Measurements from ENCODE around the gene LRRC30. TPM values are rescaled to one million over a fixed set of nuclear protein-coding genes. Genes with fewer than 3 reads are reported as not detected.

Gene LRRC30
- total RNA-seq, 2 experiments from 2014 or later: not detected

DNA sequence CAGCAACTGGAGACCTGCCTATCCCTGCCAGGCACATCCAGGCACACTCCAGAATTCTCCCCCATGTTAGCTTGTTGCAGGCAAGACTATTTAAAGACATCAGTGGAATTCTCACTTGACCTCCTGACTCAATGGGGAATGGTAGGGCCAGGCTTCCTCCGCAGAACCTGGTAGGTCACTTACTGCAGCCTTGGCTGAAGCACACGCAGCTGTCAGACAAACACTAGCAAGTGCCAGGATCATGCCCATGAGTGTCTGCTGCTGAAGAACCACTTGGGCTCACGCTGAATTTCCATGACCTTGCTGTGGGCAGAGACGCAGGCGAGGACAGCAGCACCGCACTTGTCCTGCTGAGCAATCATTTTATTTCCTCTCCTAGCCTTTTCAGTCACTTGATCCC lies 3.2 kb downstream of the LRRC30 start:
- no peak overlapping the region for H3K27ac ChIP-seq (ENCODE audit: low read depth, low read length, poor library complexity, severe bottlenecking)
- BruUV-seq (replicated peaks): no TSS peak
- H2AFZ ChIP-seq (ENCODE audit: low read length): no peak overlapping the region
- no peaks in the 10 kb centered on the region for H3K9me2 ChIP-seq (ENCODE audit: insufficient read depth, low read length)
- H3K36me3 ChIP-seq (ENCODE audit: insufficient read depth, low read length): no peaks in the 10 kb centered on the region
- H3K4me1 ChIP-seq (ENCODE audit: insufficient read depth, low read length, poor library complexity, severe bottlenecking): no peaks in the 10 kb centered on the region
- no peak for TF ChIP-seq EZH2phosphoT487 (IDR thresholded peaks at IDR 0.05; ENCODE audit: borderline replicate concordance, low read depth, low read length)
- TF ChIP-seq, protein P1, sequence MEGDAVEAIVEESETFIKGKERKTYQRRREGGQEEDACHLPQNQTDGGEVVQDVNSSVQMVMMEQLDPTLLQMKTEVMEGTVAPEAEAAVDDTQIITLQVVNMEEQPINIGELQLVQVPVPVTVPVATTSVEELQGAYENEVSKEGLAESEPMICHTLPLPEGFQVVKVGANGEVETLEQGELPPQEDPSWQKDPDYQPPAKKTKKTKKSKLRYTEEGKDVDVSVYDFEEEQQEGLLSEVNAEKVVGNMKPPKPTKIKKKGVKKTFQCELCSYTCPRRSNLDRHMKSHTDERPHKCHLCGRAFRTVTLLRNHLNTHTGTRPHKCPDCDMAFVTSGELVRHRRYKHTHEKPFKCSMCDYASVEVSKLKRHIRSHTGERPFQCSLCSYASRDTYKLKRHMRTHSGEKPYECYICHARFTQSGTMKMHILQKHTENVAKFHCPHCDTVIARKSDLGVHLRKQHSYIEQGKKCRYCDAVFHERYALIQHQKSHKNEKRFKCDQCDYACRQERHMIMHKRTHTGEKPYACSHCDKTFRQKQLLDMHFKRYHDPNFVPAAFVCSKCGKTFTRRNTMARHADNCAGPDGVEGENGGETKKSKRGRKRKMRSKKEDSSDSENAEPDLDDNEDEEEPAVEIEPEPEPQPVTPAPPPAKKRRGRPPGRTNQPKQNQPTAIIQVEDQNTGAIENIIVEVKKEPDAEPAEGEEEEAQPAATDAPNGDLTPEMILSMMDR (conservative IDR thresholded peaks at IDR 0.05; ENCODE audit: low read length): no peak
- H3K4me3 ChIP-seq (ENCODE audit: low read depth, low read length, poor library complexity, severe bottlenecking): no peak overlapping the region
- no peak overlapping the region for H3K4me2 ChIP-seq (ENCODE audit: low read length)
- H3K9me3 ChIP-seq (ENCODE audit: low read length): no peaks in the 10 kb centered on the region
- no peaks in the 10 kb centered on the region for H4K20me1 ChIP-seq (ENCODE audit: insufficient read depth, low read length)
- ChIA-PET POLR2A (interaction anchor here (0.6 kb wide), 1 partner anchor 1092 kb away, joined by 3 read pairs; no protein-coding TSS in a partner anchor), CTCF (ENCODE audit: unreplicated experiment) (no interaction called here)
- H3K79me2 ChIP-seq (ENCODE audit: insufficient read depth, low read depth, low read length): no peaks in the 10 kb centered on the region
- no peak for DNase-seq (ENCODE audit: low spot score)
- intact Hi-C loops (cut with micrococcal nuclease; ENCODE audit: unreplicated experiment): no loop called here

- intact Hi-C loops (cut with micrococcal nuclease; ENCODE audit: unreplicated experiment): no loop called here
- no peaks in the 10 kb centered on the region for H3K36me3 ChIP-seq (ENCODE audit: insufficient read depth, low read length)
- BruUV-seq (replicated peaks): no TSS peak
- no peaks in the 10 kb centered on the region for H3K9me2 ChIP-seq (ENCODE audit: insufficient read depth, low read length)
- H3K4me1 ChIP-seq (ENCODE audit: insufficient read depth, low read length, poor library complexity, severe bottlenecking): no peaks in the 10 kb centered on the region
- no peak overlapping the region for H3K4me2 ChIP-seq (ENCODE audit: low read length)
- H3K9me3 ChIP-seq (ENCODE audit: low read length): no peaks in the 10 kb centered on the region
- no peak overlapping the region for H3K27ac ChIP-seq (ENCODE audit: low read depth, low read length, poor library complexity, severe bottlenecking)
- H3K79me2 ChIP-seq (ENCODE audit: insufficient read depth, low read depth, low read length): no peaks in the 10 kb centered on the region
- H2AFZ ChIP-seq (ENCODE audit: low read length): no peak overlapping the region
- H3K4me3 ChIP-seq (ENCODE audit: low read depth, low read length, poor library complexity, severe bottlenecking): no peak overlapping the region
- POLR2A ChIA-PET: interaction anchor here (0.6 to 0.9 kb wide), 2 partner anchors 9 to 189 kb away, joined by 3 to 4 read pairs; no protein-coding TSS in a partner anchor
- CTCF ChIA-PET (ENCODE audit: unreplicated experiment): no interaction called here
- H4K20me1 ChIP-seq (ENCODE audit: insufficient read depth, low read length): no peaks in the 10 kb centered on the region
- no peak for DNase-seq (ENCODE audit: low spot score)
- TF ChIP-seq, protein P1 (conservative IDR thresholded peaks at IDR 0.05; ENCODE audit: low read length): no peak
- no peak for TF ChIP-seq EZH2phosphoT487 (IDR thresholded peaks at IDR 0.05; ENCODE audit: borderline replicate concordance, low read depth, low read length)
Measured at GRCh38 chr18:7234956-7235355, 4.1 kb downstream of the LRRC30 start.

DNA sequence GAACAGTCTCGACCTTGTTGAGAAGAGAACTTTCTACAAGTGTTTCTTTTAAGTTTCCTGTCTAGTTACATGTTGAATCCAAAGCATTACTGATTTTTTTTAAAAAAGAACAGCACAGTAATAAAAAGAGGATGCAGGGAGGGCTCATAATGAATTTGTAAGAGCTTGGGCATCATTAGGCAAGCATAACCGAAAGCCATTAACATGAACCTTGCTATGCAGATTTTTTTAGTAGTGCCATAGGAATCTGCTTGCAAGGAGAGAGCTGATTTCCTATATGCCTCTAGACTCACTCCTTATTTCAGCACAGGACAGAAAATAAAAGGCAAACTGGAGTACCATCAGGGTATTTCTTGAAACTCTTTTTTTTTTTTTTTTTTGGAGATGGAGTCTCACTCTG lies 5.2 kb downstream of the LRRC30 start:
- BruUV-seq (replicated peaks): no TSS peak
- Histone ChIP-seq H3K27ac (ENCODE audit: low read depth, low read length, poor library complexity, severe bottlenecking) (no peak overlapping the region), H3K9me2 (ENCODE audit: insufficient read depth, low read length) (no peaks in the 10 kb centered on the region), H3K4me3 (ENCODE audit: low read depth, low read length, poor library complexity, severe bottlenecking) (no peak overlapping the region), H3K79me2 (ENCODE audit: insufficient read depth, low read depth, low read length) (no peaks in the 10 kb centered on the region), H3K9me3 (ENCODE audit: low read length) (no peaks in the 10 kb centered on the region), H3K4me2 (ENCODE audit: low read length) (no peak overlapping the region), H4K20me1 (ENCODE audit: insufficient read depth, low read length) (no peaks in the 10 kb centered on the region), H2AFZ (ENCODE audit: low read length) (no peak overlapping the region), H3K36me3 (ENCODE audit: insufficient read depth, low read length) (no peaks in the 10 kb centered on the region), H3K4me1 (ENCODE audit: insufficient read depth, low read length, poor library complexity, severe bottlenecking) (no peaks in the 10 kb centered on the region)
- CTCF ChIA-PET (ENCODE audit: unreplicated experiment): no interaction called here
- no peak for DNase-seq (ENCODE audit: low spot score)
- TF ChIP-seq EZH2phosphoT487 (IDR thresholded peaks at IDR 0.05; ENCODE audit: borderline replicate concordance, low read depth, low read length): no peak
- TF ChIP-seq, protein P1 (conservative IDR thresholded peaks at IDR 0.05; ENCODE audit: low read length): no peak
- intact Hi-C loops (cut with micrococcal nuclease; ENCODE audit: unreplicated experiment): no loop called here
- POLR2A ChIA-PET: no interaction called here

Data from OCI-LY7 (cell line).